M059J (cell line): ENCODE data around the gene GAS6. TPM values are rescaled to one million over a fixed set of nuclear protein-coding genes. Genes with fewer than 3 reads are reported as not detected.

Experiments
- DNase-seq: peaks from one replicate; pipeline ENCODE4 v3.0.0-alpha.2; 2012; ENCODE audit warnings: low read depth
- total RNA-seq: library from RNA; depleted of rRNA; stranded (reverse); fragments of >200 nt; shearing (Covaris generic); gene quantifications from 2 replicates; pipeline ENCODE4 v1.2.3, GENCODE V29; 2014

GAS6 gene
- total RNA-seq, 1 experiment from 2014 or later, result 99.1 TPM

- DNase-seq, result no peak
Measured at GRCh38 chr13:113819731-113820715, 43.9 kb downstream of the GAS6 start.

- no peak for DNase-seq
Measured at GRCh38 chr13:113819341-113819730, 44.5 kb downstream of the GAS6 start.

- DNase-seq, result no peak
Measured at GRCh38 chr13:113818700-113819295, 45.1 kb downstream of the GAS6 start.

- no peak for DNase-seq
Measured at GRCh38 chr13:113817860-113818691, 45.8 kb downstream of the GAS6 start.

GRCh38 chr13:113816946-113817859 lies 46.7 kb downstream of the GAS6 start:
- peak; percentile 65 for DNase-seq

GRCh38 chr13:113816254-113816929 lies 47.5 kb downstream of the GAS6 start:
- DNase-seq, result peak; percentile 29

- DNase-seq, result no peak
Measured at GRCh38 chr13:113815151-113816058, 48.5 kb downstream of the GAS6 start.

- DNase-seq, result peak; percentile 66
Measured at GRCh38 chr13:113814435-113814821, 49.4 kb downstream of the GAS6 start.

GRCh38 chr13:113813749-113814434 lies 50.0 kb downstream of the GAS6 start:
- DNase-seq, result peak; percentile 63

GRCh38 chr13:113813070-113813748 lies 50.7 kb downstream of the GAS6 start:
- no peak for DNase-seq

GRCh38 chr13:113812178-113813040 lies 51.5 kb downstream of the GAS6 start:
- no peak for DNase-seq

- no peak for DNase-seq
Measured at GRCh38 chr13:113811081-113811928, 52.6 kb downstream of the GAS6 start.

- DNase-seq, result no peak
Measured at GRCh38 chr13:113810640-113811039, 53.2 kb downstream of the GAS6 start.

GRCh38 chr13:113809934-113810333 lies 53.9 kb downstream of the GAS6 start:
- no peak for DNase-seq

- DNase-seq, result no peak
Measured at GRCh38 chr13:113808058-113808834, 55.6 kb downstream of the GAS6 start.
